ENCODE data around the gene NOL6. TPM values are rescaled to one million over a fixed set of nuclear protein-coding genes. Genes with fewer than 3 reads are reported as not detected.

Gene NOL6
- total RNA-seq, 1 donor from 2014 or later, result 34.3 TPM

DNA sequence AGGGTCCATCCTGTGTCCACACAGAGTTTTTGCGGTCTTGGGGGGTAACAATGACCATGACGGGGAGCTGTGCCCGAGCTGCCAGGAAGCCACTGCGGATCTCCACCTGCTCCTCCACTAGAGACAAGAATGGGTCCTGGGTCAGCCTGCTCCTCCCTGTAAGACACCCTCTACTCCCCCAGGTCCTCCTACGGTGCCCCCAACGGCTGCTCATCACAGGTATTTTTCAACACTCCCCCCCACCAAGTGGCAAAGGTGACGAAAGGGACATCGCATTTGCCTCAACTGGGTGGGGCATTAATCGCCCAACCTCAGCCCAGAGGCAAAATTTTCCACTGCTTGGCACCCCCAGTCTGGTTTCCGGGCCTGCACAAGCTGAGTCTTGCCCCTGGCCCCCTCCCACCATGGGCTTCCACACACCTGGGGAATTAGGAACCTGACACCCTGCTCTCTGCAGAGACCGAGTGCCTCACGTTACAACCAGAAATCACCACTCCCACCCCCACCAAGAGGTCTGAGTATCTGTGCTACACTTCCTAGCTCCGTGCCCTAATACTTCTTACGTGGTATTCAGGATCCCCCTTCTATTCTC is 9.6 kb downstream of the NOL6 start:
- H3K4me3 Mint-ChIP-seq (ENCODE audit: unreplicated experiment), result no peak overlapping the region

DNA sequence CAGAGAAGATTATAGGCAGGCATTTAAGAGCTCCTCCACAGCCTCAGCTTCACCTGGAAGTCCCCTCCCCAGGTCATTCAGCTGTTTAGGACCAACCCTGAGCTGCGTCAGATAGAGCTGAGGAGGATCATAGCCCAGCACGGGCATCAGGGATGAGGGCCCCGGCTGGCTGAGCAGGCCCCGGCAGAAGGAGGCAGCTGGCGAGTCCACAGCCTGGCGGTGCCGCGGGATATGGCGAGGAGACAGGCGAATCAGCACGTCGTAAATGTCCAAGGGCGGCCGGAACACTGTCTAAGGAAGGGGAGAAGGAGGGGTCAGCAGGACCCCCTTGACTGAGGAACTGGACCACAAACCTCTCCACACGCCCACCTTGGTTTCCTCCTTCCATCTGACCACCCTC is 10.6 kb downstream of the NOL6 start:
- H3K27me3 Mint-ChIP-seq (ENCODE audit: unreplicated experiment), result no peaks in the 10 kb centered on the region
- H3K4me1 Mint-ChIP-seq (ENCODE audit: unreplicated experiment), result no peaks in the 10 kb centered on the region
- no peak overlapping the region for H3K4me3 Mint-ChIP-seq (ENCODE audit: unreplicated experiment)
- peaks cover 34% of the 10 kb centered on the region for H3K36me3 Mint-ChIP-seq (ENCODE audit: unreplicated experiment)
- H3K27ac Mint-ChIP-seq (ENCODE audit: unreplicated experiment), result no peak overlapping the region
- no peaks in the 10 kb centered on the region for H3K9me3 Mint-ChIP-seq (ENCODE audit: unreplicated experiment)
- no peak for DNase-seq (ENCODE audit: extremely low spot score, unreplicated experiment)
- TF ChIP-seq CTCF (IDR thresholded peaks at IDR 0.05), result no peak

More for the DNA sequence above, 9.6 kb downstream of the NOL6 start:
- no peak for TF ChIP-seq CTCF (IDR thresholded peaks at IDR 0.05)
- Mint-ChIP-seq H3K4me1 (ENCODE audit: unreplicated experiment) (no peaks in the 10 kb centered on the region), H3K27me3 (ENCODE audit: unreplicated experiment) (no peaks in the 10 kb centered on the region), H3K9me3 (ENCODE audit: unreplicated experiment) (no peaks in the 10 kb centered on the region), H3K27ac (ENCODE audit: unreplicated experiment) (no peak overlapping the region), H3K36me3 (ENCODE audit: unreplicated experiment) (peaks cover 38% of the 10 kb centered on the region)
- DNase-seq (ENCODE audit: extremely low spot score, unreplicated experiment), result no peak

GRCh38 chr9:33461492-33461891 is 12.2 kb downstream of the NOL6 start:
- no peak overlapping the region for H3K27ac Mint-ChIP-seq (ENCODE audit: unreplicated experiment)
- peaks cover 29% of the 10 kb centered on the region for H3K36me3 Mint-ChIP-seq (ENCODE audit: unreplicated experiment)
- H3K4me1 Mint-ChIP-seq (ENCODE audit: unreplicated experiment), result no peaks in the 10 kb centered on the region

DNA sequence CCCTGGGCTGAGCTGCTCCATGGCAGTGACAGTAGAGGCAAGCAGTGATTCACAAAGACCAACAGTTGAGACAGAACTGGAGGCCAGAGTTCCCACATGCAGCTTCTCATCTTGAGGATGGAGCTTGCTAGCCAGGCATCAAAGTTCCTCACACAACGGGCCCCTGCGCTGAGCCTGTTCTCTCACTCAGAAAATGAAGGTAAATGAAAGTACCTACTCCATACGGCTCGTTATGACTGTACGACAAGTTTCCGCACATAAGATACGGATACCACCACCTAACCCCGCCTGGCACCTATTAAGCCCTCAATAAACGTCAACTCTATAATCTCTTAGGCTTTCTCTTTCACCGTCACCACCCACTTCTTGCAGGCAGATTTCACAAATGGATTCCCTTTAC is 12.9 kb downstream of the NOL6 start:
- Mint-ChIP-seq H3K36me3 (ENCODE audit: unreplicated experiment) (peaks cover 26% of the 10 kb centered on the region), H3K27ac (ENCODE audit: unreplicated experiment) (no peak overlapping the region), H3K4me3 (ENCODE audit: unreplicated experiment) (no peak overlapping the region), H3K9me3 (ENCODE audit: unreplicated experiment) (no peaks in the 10 kb centered on the region), H3K4me1 (ENCODE audit: unreplicated experiment) (no peaks in the 10 kb centered on the region), H3K27me3 (ENCODE audit: unreplicated experiment) (no peaks in the 10 kb centered on the region)
- DNase-seq (ENCODE audit: extremely low spot score, unreplicated experiment), result no peak
- TF ChIP-seq CTCF (IDR thresholded peaks at IDR 0.05), result no peak

More at GRCh38 chr9:33461492-33461891, 12.2 kb downstream of the NOL6 start:
- H3K4me3 Mint-ChIP-seq (ENCODE audit: unreplicated experiment), result no peak overlapping the region
- no peak for TF ChIP-seq CTCF (IDR thresholded peaks at IDR 0.05)
- H3K9me3 Mint-ChIP-seq (ENCODE audit: unreplicated experiment), result no peaks in the 10 kb centered on the region
- no peaks in the 10 kb centered on the region for H3K27me3 Mint-ChIP-seq (ENCODE audit: unreplicated experiment)
- no peak for DNase-seq (ENCODE audit: extremely low spot score, unreplicated experiment)

DNA sequence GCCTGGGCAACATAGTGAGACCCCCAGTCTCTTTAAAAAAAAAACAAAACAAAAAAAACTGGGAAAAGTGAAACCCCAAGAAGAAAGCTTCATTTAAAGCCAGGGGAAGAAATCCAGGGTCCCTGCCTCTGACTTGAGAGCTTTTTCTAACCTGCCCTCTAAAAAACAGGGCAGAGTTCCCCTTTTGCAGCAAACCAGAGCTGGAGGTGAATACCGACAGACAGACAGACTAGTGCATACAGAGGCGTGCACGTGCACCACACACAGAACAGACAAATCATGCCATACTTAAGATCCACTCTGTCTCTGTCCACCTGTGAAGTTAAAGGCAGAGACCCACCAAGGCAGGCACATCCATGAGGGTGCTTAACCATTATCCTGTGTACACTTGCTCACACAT is 14.6 kb downstream of the NOL6 start:
- peaks cover 13% of the 10 kb centered on the region for H3K36me3 Mint-ChIP-seq (ENCODE audit: unreplicated experiment)

More for the DNA sequence above, 14.6 kb downstream of the NOL6 start:
- no peaks in the 10 kb centered on the region for H3K9me3 Mint-ChIP-seq (ENCODE audit: unreplicated experiment)
- H3K4me3 Mint-ChIP-seq (ENCODE audit: unreplicated experiment), result no peak overlapping the region
- H3K27me3 Mint-ChIP-seq (ENCODE audit: unreplicated experiment), result no peaks in the 10 kb centered on the region
- no peaks in the 10 kb centered on the region for H3K4me1 Mint-ChIP-seq (ENCODE audit: unreplicated experiment)
- no peak overlapping the region for H3K27ac Mint-ChIP-seq (ENCODE audit: unreplicated experiment)
- DNase-seq (ENCODE audit: extremely low spot score, unreplicated experiment), result no peak
- TF ChIP-seq CTCF (IDR thresholded peaks at IDR 0.05), result no peak

Data from osteocyte (in vitro differentiated cells).